WTC11 (cell line): ENCODE data around the gene PPM1M. TPM values are rescaled to one million over a fixed set of nuclear protein-coding genes. Genes with fewer than 3 reads are reported as not detected.

ENCODE experiments used
- ATAC-seq: fragments of 200-7000 bp; cut with Tn5 transposase; 2 replicates; pipeline ENCODE4 v1.10.0; 2021; ENCODE audit warnings: mild to moderate bottlenecking, moderate library complexity
- CTCF ChIA-PET: fragments of 300-600 bp; sonication (Branson Sonifier 250); formaldehyde crosslinking; loops from one replicate; lab custom pipeline; 2021; ENCODE audit warnings: antibody characterized with exemption; lab: Charles Lee
- POLR2A ChIA-PET: fragments of 350-600 bp; sonication (Branson Sonifier 250); formaldehyde crosslinking; loops from one replicate; lab custom pipeline; 2021; ENCODE audit warnings: antibody characterized with exemption; lab: Charles Lee
- DNase-seq: peaks from one replicate; pipeline ENCODE4 v3.0.0; 2021; ENCODE audit warnings: low spot score
- H3K27ac Mint-ChIP-seq: 2 replicates; pipeline ENCODE4 v1.8.0; 2021; ENCODE audit warnings: mixed read lengths
- H3K27me3 Mint-ChIP-seq: 2 replicates; pipeline ENCODE4 v1.8.0; 2021; ENCODE audit warnings: low read depth, mild to moderate bottlenecking, moderate library complexity, mixed read lengths
- H3K36me3 Mint-ChIP-seq: 2 replicates; pipeline ENCODE4 v1.8.0; 2021; ENCODE audit warnings: mixed read lengths
- H3K4me1 Mint-ChIP-seq: 2 replicates; pipeline ENCODE4 v1.8.0; 2022; ENCODE audit warnings: mixed read lengths
- H3K4me3 Mint-ChIP-seq: 2 replicates; pipeline ENCODE4 v1.8.0; 2021; ENCODE audit warnings: mild to moderate bottlenecking, moderate library complexity, mixed read lengths
- H3K9me3 Mint-ChIP-seq: 2 replicates; pipeline ENCODE4 v1.8.0; 2021; ENCODE audit warnings: mixed read lengths
- E2F5 ChIP-seq: sonication (generic); formaldehyde crosslinking; IDR thresholded peaks from 2 replicates; pipeline ENCODE4 v1.8.1; 2022; ENCODE audit warnings: mild to moderate bottlenecking, moderate library complexity, missing genetic modification reagents
- EMX1 ChIP-seq: fragments of 250-450 bp; sonication (Bioruptor Pico); IDR thresholded peaks from 2 replicates; pipeline ENCODE4 v1.8.0; 2021; ENCODE audit warnings: mild to moderate bottlenecking
- ESRRA ChIP-seq: sonication (generic); formaldehyde crosslinking; IDR thresholded peaks from 2 replicates; pipeline ENCODE4 v1.8.1; 2022; ENCODE audit warnings: mild to moderate bottlenecking, missing genetic modification reagents, borderline replicate concordance
- ETV6 ChIP-seq: sonication (generic); formaldehyde crosslinking; IDR thresholded peaks from 2 replicates; pipeline ENCODE4 v1.8.1; 2022; ENCODE audit warnings: mild to moderate bottlenecking, missing genetic modification reagents
- FOXK1 ChIP-seq: sonication (generic); formaldehyde crosslinking; IDR thresholded peaks from 2 replicates; pipeline ENCODE4 v1.8.0; 2022; ENCODE audit warnings: mild to moderate bottlenecking, moderate library complexity, missing genetic modification reagents
- FOXP1 ChIP-seq: sonication (generic); formaldehyde crosslinking; IDR thresholded peaks from 2 replicates; pipeline ENCODE4 v1.8.0; 2022; ENCODE audit warnings: missing genetic modification reagents, mild to moderate bottlenecking, moderate library complexity, borderline replicate concordance
- FOXP4 ChIP-seq: sonication (generic); formaldehyde crosslinking; IDR thresholded peaks from 2 replicates; pipeline ENCODE4 v1.8.0; 2022; ENCODE audit warnings: mild to moderate bottlenecking, missing genetic modification reagents
- GABPB1 ChIP-seq: sonication (generic); formaldehyde crosslinking; IDR thresholded peaks from 2 replicates; pipeline ENCODE4 v1.8.1; 2023; ENCODE audit warnings: mild to moderate bottlenecking, missing genetic modification reagents
- JUN ChIP-seq: sonication (generic); formaldehyde crosslinking; IDR thresholded peaks from 2 replicates; pipeline ENCODE4 v1.8.0; 2023; ENCODE audit warnings: mild to moderate bottlenecking, missing genetic modification reagents
- MAX ChIP-seq: sonication (generic); formaldehyde crosslinking; IDR thresholded peaks from 2 replicates; pipeline ENCODE4 v1.8.0; 2022; ENCODE audit warnings: mild to moderate bottlenecking, missing genetic modification reagents
- MLX ChIP-seq: sonication (generic); formaldehyde crosslinking; IDR thresholded peaks from 2 replicates; pipeline ENCODE4 v1.8.1; 2023; ENCODE audit warnings: mild to moderate bottlenecking, missing genetic modification reagents, moderate library complexity
- MYBL2 ChIP-seq: sonication (generic); formaldehyde crosslinking; IDR thresholded peaks from 2 replicates; pipeline ENCODE4 v1.8.1; 2023; ENCODE audit warnings: mild to moderate bottlenecking, moderate library complexity, missing genetic modification reagents
- SP1 ChIP-seq: sonication (generic); formaldehyde crosslinking; conservative IDR thresholded peaks from 2 replicates; pipeline ENCODE4 v1.8.1; 2022; ENCODE audit warnings: missing genetic modification reagents
- TCF7 ChIP-seq: sonication (generic); formaldehyde crosslinking; IDR thresholded peaks from 2 replicates; pipeline ENCODE4 v1.8.0; 2022; ENCODE audit warnings: mild to moderate bottlenecking, low read depth, missing genetic modification reagents, moderate library complexity
- TEAD1 ChIP-seq: sonication (generic); formaldehyde crosslinking; IDR thresholded peaks from 2 replicates; pipeline ENCODE4 v1.8.0; 2022; ENCODE audit warnings: mild to moderate bottlenecking, missing genetic modification reagents
- ZNF396 ChIP-seq: fragments of 250-450 bp; sonication (Bioruptor Pico); IDR thresholded peaks from 2 replicates; pipeline ENCODE4 v1.8.0; 2021; ENCODE audit warnings: mild to moderate bottlenecking, moderate library complexity, borderline replicate concordance
- ZNF416 ChIP-seq: fragments of 250-450 bp; sonication (Bioruptor Pico); IDR thresholded peaks from 2 replicates; pipeline ENCODE4 v1.9.0; 2021; ENCODE audit warnings: mild to moderate bottlenecking, inconsistent platforms
- total RNA-seq: library from RNA; stranded (reverse); gene quantifications from 3 replicates; pipeline ENCODE4 v1.2.3, GENCODE V29; 2021
- TF ChIP-seq, protein P1 (sequence below): sonication (generic); formaldehyde crosslinking; IDR thresholded peaks from 2 replicates; pipeline ENCODE4 v1.8.1; 2023; ENCODE audit warnings: mild to moderate bottlenecking, moderate library complexity, missing genetic modification reagents
- TF ChIP-seq, protein P2 (sequence below): sonication (generic); formaldehyde crosslinking; IDR thresholded peaks from 2 replicates; pipeline ENCODE4 v1.8.0; 2022; ENCODE audit warnings: mild to moderate bottlenecking, missing genetic modification reagents
- TF ChIP-seq, protein P3 (sequence below): fragments of 200-600 bp; IDR thresholded peaks from 2 replicates; pipeline ENCODE4 v1.8.0; 2022; ENCODE audit warnings: antibody characterized with exemption
- TF ChIP-seq, protein P4 (sequence below): sonication (generic); formaldehyde crosslinking; IDR thresholded peaks from 2 replicates; pipeline ENCODE4 v1.8.0; 2023; ENCODE audit warnings: mild to moderate bottlenecking, missing genetic modification reagents
- TF ChIP-seq, protein P5 (sequence below): sonication (generic); formaldehyde crosslinking; IDR thresholded peaks from 2 replicates; pipeline ENCODE4 v1.8.1; 2022; ENCODE audit warnings: low read depth, mild to moderate bottlenecking, moderate library complexity, missing genetic modification reagents, borderline replicate concordance

Gene PPM1M
- total RNA-seq, 1 experiment from 2014 or later, result 7.0 TPM

DNA sequence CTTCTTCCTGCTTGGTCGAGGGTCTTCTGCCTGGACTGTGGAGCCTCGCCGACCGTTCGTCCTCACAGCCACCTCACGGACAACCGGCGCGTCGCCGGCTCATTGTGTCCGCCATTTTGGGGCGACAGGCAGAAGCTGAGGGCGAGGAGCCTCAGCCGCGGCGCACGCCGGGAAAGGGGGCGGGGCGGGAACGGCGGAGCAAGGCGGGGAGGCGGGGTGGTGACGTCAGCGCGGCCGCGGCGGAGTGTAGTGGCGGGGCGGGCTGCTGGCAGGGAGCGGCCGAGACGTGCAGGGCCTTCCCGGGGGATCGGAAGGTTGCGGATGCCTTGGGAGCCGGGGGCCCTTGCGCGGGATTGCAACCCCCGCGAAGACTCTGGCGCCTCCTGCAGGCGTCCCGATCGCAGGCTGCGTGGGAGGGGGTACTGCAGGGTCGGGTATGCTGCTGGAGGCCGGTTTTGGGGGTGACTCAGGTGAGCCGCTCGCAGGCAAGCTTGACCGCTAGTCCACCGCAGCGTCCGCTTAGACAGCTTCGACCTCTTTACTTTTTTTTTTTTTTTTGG lies 33.0 kb downstream of the PPM1M start, which contains the start of gene WDR82:
TSS of gene WDR82 (minus strand) at position 140 of the 560 bp plus-strand sequence. CDS start 288 bp downstream, outside the sequence.
- CTCF ChIA-PET, result interaction anchor here (0.6 to 5.0 kb wide), 26 partner anchors 9 to 274 kb away, joined by 3 to 41 read pairs (median 5); partner anchors contain the start of genes GLYCTK, POC1A and TWF2
- DNase-seq (peak; percentile 98), ATAC-seq (peak; percentile 93)
- H3K4me1 Mint-ChIP-seq, result peaks cover 34% of the 10 kb centered on the region
- peaks cover 20% of the 10 kb centered on the region for H3K36me3 Mint-ChIP-seq
- no peaks in the 10 kb centered on the region for H3K27me3 Mint-ChIP-seq
- no peaks in the 10 kb centered on the region for H3K9me3 Mint-ChIP-seq
- peak within 1 kb of the TSS; percentile 94 for H3K4me3 Mint-ChIP-seq
- POLR2A ChIA-PET, result interaction anchor here (0.6 to 3.5 kb wide), 11 partner anchors 9 to 223 kb away, joined by 3 to 26 read pairs (median 4); partner anchors contain the start of genes DUSP7, GLYCTK, PPM1M and TWF2
- peak within 1 kb of the TSS; percentile 100 for H3K27ac Mint-ChIP-seq
- TF ChIP-seq TCF7 (CRISPR knock-in tag) (peak; percentile 58; the same call in 1 of the 2 replicates), ETV6 (CRISPR knock-in tag) (peak; percentile 47; the same call in 1 of the 2 replicates), ZNF416 (CRISPR knock-in tag) (0 out of 2 replicates have a peak, but pooled peaks have one; percentile 17), GABPB1 (CRISPR knock-in tag) (0 out of 2 replicates have a peak, but pooled peaks have one; percentile 6), SP1 (peak; percentile 91), EMX1 (CRISPR knock-in tag) (peak; percentile 65; the same call in 1 of the 2 replicates), FOXP4 (CRISPR knock-in tag) (0 out of 2 replicates have a peak, but pooled peaks have one; percentile 40), FOXP1 (peak; percentile 34), MLX (CRISPR knock-in tag) (no peak), MAX (CRISPR knock-in tag) (peak; percentile 68; the same call in 1 of the 2 replicates), JUN (CRISPR knock-in tag) (0 out of 2 replicates have a peak, but pooled peaks have one; percentile 4), FOXK1 (CRISPR knock-in tag) (peak; percentile 42; the same call in 1 of the 2 replicates), E2F5 (CRISPR knock-in tag) (peak; percentile 71), MYBL2 (CRISPR knock-in tag) (0 out of 2 replicates have a peak, but pooled peaks have one; percentile 53), ESRRA (CRISPR knock-in tag) (no peak; the same call in 1 of the 2 replicates), TEAD1 (CRISPR knock-in tag) (0 out of 2 replicates have a peak, but pooled peaks have one; percentile 35), ZNF396 (CRISPR knock-in tag) (no peak)
- TF ChIP-seq, protein P1, sequence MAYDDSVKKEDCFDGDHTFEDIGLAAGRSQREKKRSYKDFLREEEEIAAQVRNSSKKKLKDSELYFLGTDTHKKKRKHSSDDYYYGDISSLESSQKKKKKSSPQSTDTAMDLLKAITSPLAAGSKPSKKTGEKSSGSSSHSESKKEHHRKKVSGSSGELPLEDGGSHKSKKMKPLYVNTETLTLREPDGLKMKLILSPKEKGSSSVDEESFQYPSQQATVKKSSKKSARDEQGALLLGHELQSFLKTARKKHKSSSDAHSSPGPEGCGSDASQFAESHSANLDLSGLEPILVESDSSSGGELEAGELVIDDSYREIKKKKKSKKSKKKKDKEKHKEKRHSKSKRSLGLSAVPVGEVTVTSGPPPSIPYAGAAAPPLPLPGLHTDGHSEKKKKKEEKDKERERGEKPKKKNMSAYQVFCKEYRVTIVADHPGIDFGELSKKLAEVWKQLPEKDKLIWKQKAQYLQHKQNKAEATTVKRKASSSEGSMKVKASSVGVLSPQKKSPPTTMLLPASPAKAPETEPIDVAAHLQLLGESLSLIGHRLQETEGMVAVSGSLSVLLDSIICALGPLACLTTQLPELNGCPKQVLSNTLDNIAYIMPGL, result peak; percentile 55
- TF ChIP-seq, protein P2, sequence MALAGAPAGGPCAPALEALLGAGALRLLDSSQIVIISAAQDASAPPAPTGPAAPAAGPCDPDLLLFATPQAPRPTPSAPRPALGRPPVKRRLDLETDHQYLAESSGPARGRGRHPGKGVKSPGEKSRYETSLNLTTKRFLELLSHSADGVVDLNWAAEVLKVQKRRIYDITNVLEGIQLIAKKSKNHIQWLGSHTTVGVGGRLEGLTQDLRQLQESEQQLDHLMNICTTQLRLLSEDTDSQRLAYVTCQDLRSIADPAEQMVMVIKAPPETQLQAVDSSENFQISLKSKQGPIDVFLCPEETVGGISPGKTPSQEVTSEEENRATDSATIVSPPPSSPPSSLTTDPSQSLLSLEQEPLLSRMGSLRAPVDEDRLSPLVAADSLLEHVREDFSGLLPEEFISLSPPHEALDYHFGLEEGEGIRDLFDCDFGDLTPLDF (CRISPR knock-in tag), result 0 out of 2 replicates have a peak, but pooled peaks have one; percentile 66
- TF ChIP-seq, protein P3, sequence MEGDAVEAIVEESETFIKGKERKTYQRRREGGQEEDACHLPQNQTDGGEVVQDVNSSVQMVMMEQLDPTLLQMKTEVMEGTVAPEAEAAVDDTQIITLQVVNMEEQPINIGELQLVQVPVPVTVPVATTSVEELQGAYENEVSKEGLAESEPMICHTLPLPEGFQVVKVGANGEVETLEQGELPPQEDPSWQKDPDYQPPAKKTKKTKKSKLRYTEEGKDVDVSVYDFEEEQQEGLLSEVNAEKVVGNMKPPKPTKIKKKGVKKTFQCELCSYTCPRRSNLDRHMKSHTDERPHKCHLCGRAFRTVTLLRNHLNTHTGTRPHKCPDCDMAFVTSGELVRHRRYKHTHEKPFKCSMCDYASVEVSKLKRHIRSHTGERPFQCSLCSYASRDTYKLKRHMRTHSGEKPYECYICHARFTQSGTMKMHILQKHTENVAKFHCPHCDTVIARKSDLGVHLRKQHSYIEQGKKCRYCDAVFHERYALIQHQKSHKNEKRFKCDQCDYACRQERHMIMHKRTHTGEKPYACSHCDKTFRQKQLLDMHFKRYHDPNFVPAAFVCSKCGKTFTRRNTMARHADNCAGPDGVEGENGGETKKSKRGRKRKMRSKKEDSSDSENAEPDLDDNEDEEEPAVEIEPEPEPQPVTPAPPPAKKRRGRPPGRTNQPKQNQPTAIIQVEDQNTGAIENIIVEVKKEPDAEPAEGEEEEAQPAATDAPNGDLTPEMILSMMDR, result 0 out of 2 replicates have a peak, but pooled peaks have one; percentile 32
- TF ChIP-seq, protein P4, sequence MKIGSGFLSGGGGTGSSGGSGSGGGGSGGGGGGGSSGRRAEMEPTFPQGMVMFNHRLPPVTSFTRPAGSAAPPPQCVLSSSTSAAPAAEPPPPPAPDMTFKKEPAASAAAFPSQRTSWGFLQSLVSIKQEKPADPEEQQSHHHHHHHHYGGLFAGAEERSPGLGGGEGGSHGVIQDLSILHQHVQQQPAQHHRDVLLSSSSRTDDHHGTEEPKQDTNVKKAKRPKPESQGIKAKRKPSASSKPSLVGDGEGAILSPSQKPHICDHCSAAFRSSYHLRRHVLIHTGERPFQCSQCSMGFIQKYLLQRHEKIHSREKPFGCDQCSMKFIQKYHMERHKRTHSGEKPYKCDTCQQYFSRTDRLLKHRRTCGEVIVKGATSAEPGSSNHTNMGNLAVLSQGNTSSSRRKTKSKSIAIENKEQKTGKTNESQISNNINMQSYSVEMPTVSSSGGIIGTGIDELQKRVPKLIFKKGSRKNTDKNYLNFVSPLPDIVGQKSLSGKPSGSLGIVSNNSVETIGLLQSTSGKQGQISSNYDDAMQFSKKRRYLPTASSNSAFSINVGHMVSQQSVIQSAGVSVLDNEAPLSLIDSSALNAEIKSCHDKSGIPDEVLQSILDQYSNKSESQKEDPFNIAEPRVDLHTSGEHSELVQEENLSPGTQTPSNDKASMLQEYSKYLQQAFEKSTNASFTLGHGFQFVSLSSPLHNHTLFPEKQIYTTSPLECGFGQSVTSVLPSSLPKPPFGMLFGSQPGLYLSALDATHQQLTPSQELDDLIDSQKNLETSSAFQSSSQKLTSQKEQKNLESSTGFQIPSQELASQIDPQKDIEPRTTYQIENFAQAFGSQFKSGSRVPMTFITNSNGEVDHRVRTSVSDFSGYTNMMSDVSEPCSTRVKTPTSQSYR (CRISPR knock-in tag), result no peak
- TF ChIP-seq, protein P5, sequence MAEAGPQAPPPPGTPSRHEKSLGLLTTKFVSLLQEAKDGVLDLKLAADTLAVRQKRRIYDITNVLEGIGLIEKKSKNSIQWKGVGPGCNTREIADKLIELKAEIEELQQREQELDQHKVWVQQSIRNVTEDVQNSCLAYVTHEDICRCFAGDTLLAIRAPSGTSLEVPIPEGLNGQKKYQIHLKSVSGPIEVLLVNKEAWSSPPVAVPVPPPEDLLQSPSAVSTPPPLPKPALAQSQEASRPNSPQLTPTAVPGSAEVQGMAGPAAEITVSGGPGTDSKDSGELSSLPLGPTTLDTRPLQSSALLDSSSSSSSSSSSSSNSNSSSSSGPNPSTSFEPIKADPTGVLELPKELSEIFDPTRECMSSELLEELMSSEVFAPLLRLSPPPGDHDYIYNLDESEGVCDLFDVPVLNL (CRISPR knock-in tag), result 0 out of 2 replicates have a peak, but pooled peaks have one; percentile 26
